NCI-H226 (cell line): ENCODE results near the gene B2M.
"Not testable (repeated sequence)": the region's sequence is repeated elsewhere in the genome, so short reads cannot be mapped to it uniquely, and the experiment has no call there.

Experiments used
- DNase-seq: peaks from one replicate; pipeline ENCODE4 v3.0.0-alpha.2; 2015

The B2M gene

DNA sequence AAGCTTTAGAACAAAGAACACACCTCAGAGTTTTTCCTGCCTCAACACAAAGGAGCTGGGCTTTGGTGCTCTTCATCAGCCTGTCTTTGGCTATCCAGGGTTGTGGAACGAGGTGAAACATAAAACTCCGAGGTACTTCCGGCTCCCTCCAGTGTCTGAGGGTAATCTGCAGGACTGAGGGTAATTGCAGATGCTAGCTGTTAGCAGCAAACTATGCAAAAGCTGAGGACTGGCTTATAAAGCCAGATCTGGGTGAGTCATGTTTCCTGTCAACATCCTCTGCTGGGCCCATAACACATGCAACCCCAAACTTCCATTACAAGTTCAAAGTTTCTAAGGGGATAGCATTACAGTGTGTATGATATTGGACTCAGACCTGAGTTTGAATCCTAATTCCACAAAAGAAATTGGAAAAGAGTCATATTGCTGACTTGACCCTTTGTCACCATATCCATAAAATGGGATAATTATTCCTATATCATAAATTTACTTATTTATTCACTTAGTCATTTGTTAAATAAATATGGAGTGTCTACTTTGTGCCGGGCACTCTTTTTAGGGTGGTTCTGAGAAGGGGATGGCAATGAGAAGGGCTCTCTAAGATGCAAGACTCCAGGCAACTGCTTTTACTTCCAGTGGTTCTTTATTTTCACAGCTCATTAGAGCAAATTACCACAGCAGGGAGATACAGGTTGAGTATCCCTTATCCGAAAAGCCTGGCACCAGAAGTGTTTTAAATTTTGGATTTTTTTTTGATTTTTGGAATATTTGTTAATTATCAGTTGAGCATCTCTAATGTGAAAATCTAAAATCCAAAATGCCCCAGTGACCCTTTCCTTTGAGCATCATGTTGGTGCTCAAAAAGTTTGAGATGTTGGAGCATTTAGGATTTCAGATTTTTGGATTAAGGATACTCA, 15.5 kb downstream of the B2M start:
- peak; percentile 84 for DNase-seq

DNA sequence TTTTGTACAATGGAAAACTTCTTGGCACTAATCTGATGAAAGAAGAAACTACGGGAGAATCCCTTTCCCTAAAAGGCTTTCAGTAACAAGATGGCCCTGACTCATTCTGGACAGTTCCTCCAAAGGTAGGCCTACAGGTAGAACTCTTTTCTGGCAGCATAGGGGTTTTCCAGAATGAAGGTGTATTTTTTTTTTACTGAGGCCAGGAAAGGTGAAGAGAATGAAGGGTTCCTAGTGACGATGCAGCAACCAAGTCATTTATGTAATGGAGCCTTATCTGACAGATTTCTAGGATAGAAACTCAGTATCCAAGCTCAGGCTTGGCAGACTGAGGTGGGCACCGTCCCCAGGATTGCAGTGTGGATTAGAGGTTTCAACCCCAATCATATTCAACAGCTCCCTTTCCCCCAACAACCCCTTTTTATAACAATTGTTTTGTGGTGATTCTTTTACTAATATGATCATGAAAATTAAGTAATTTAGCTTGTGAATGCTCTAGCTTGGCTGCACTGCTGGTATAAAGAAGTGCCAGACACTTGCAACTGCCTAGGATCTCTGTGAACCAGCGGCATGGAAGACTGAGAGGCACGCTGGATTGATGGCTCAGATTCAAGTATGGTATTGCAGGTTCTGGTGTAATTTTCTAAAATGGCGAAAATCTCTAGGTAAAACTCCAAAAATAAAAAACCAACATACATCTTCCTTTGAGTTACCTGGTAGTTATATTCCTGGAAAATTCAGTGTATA, 16.3 kb downstream of the B2M start:
- DNase-seq, result no peak

DNA sequence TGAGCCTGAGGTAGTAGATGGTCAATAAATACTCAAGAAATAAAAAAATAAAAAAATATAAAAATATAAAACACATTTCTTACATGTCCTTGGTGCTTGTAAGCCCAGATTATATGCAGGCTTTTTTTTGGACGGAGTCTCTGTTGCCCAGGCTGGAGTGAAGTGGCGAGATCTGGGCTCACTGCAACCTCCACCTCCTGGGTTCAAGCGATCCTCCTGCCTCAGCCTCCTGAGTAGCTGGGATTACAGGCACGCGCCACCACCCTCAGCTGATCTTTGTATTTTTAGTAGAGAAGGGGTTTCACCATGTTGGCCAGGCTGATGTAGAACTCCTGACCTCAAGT, 16.9 kb downstream of the B2M start:
- not testable (repeated sequence) for DNase-seq

DNA sequence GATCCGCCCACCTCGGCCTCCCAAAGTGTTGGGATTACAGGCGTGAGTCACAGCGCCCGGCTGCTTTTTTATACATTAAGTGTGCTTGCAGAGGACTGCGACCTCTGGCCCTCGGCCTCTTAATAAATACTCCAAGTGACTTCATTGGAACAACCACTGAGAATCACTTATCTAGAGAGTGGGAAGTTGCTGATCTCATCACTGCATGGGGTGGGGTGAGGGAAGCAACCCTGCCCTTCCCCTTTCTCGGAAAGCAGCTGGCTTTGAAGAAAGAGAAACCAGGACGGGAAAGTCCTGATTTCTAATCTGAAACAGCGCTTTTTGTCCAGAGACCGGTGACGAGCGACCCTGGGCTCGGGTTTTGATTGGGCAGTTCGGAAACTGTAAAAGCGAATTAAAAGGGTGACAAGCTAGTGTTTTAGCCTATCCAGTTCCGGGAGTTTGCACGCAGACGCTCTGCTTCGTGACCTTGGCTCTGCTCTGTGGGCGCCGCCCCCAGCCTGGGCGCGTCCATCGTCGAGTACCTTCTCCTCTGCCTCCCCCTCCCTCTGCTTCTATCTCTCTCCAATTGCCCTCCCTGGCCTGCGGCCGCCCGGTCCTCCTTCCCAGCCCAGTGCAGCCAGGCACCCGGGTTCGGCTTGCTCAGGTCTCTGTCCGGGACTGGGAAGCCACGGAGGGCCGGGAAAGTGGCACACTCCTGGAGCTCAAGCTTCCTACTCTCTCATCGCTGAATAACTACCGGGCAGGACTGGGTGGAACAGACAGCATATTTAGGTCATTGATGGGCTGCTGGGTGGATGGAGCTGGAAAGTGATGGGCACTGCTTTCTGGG, 17.5 kb downstream of the B2M start:
- peak; percentile 98 for DNase-seq

DNA sequence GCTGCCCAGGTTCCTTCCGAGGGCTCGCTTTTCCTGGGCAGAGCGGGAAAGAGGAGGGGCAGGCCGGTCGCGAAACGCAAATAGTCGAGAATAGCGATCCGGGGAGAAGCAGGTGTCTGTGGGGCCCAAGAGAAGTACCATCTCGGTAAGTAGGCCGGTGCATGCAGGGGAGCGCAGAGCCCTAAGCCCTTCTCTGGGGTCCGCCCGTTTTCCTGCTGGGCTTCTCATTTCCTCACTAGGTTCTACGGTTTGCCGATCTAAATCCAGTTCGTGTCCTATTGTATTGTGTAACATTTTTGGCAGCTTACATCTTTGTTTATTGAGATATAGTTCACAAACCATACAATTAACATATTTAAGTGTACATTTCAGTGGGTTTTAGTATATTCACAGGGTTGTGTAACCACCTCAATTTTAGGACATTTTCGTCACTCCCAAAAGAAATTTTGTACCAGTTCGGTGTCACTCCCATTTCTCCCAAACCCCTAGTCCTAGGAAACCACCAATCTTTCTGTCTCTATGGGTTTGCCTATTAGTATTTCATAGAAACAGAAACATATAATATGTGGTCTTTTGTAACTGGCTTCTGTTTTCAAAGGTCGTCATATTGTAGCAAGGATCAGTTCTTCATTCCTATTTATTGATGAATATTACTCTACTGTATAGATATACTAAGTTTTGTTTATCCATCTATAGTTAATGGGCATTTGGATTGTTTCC, 18.3 kb downstream of the B2M start:
- no peak for DNase-seq

DNA sequence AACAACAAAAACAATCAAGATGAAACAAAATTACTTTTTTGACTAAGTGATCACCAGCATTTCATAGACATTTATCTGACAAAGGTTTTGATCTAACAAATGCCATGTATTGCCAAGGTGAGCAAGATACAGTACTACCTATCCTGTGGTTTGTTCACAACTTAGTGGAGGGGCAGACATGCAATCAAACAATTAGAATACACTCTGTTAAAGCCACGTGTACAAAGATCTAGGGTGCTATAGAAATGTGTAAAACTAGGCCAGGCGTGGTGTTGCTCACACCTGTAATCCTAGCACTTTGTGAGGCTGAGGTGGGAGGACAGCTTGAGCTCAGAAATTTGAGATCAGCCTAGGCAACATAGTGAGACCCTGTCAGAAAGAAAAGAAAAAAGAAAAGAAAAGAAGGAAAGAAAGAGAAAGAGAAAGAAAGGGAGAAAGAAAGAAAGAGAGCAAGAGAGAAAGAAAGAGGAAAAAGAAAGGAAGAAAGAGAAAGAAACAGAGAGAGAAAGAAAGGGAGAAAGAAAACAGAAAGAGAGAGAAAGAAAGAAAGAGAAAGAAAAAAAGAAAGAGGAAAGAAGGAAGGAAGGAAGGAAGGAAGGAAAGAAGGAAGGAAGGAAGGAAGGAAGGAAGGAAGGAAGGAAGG, 23.6 kb downstream of the B2M start:
- no peak for DNase-seq

DNA sequence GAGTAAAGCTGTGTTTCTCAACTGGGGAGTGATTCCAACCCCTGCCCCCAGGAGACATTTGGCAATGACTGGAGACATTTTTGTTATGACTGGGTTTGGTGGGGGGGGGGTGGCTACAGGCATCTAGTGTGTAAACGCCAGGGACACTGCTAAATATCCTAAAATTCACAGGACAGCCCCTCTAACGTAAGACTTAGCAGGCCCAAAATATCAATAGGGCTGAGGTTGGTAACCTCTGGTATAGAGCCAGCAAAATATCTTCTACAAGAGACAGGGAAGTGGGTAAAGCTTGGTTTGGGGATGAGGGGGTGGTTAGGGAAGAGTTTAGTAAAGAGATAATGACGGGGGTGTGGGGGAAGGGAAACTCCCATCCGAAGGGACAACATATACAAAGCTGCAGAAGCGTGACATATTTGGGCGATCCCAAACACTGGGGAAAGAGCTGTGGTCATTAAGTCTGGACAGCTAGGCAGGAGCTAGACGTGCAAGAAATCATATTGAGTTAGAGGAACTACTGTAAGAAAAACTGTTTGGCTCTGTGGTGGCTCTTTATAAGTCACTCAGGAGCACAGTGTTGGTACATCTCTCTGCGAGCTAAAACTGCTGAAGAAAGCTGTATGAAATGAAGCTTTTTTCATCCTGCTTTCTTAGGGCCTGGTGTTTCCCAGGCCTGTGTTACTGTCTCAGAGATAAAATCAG, 24.3 kb downstream of the B2M start:
- DNase-seq, result no peak

DNA sequence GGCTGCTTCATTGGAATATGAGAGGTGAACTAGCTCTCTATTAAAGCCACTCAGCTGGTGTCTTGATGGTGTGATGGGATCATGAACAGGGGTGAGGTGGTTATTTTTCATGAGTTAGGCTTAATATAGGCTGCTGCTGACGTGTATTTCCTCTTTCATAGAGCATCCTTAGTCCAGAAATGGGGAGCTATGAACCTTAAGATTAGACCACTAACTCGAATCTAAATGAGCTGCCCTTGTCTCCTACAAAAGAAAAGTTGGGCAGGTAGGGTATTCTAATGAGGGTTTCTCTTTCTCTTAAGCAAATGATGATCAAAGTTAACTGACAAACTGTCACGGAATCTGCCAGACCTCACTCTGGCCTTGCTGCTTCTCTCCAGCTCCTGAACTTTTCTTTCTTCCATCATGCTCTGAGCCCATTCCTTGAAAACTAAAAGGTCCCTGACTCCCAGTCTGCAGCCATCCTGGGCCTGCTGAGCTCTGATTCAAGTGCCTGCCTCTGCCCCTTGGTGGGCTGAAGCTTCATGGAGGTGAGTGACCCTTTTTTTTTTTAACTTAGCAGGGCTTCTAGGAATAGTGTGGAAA, 25.0 kb downstream of the B2M start, which contains the start of gene TRIM69:
Gene TRIM69, plus strand, starts transcription at position 348 of the 585 bp plus-strand sequence. Its CDS starts 177 bp downstream, at position 525.
- DNase-seq, result no peak

DNA sequence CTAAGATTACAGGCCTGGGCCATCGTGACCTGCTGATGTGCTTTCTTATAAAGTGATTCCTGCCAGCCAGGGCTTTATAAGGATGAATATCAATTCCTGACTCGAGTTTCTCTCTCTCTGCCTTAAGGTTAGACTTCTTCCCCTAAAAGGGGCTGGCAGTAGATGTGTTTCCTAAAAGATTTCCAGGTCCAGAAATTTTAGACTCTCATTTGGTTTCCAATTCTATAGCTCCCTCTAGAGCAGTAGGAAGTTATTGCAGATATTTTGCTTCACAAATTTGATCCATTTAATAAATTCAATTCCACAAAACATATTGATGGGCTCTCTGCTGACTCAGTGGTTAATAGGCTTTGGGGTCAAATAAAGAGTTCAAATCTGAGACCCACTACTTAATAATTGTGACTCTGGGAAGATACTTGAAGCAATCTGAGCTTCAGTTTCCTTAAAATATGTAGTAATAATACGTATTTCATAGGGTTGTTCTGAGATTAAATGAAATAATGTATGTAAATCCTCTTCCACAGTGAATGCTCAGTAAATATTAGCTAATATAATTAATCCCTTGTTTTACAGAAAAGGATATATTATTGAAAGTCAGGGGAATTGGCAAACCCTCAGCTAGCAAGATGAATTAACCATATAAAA, 27.1 kb downstream of the B2M start:
- DNase-seq, result no peak

DNA sequence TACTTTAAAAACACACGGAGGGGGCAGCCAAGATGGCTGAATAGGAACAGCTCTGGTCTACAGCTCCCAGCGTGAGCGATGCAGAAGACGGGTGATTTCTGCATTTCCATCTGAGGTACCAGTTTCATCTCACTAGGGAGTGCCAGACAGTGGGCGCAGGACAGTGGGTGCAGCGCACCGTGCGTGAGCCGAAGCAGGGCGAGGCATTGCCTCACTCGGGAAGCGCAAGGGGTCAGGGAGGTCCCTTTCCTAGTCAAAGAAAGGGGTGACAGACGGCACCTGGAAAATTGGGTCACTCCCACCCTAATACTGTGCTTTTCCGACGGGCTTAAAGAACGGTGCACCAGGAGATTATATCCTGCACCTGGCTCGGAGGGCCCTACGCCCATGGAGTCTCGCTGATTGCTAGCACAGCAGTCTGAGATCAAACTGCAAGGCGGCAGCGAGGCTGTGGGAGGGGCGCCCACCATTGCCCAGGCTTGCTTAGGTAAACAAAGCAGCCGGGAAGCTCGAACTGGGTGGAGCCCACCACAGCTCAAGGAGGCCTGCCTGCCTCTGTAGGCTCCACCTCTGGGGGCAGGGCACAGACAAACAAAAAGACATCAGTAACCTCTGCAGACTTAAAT, 28.0 kb downstream of the B2M start:
- not testable (repeated sequence) for DNase-seq

DNA sequence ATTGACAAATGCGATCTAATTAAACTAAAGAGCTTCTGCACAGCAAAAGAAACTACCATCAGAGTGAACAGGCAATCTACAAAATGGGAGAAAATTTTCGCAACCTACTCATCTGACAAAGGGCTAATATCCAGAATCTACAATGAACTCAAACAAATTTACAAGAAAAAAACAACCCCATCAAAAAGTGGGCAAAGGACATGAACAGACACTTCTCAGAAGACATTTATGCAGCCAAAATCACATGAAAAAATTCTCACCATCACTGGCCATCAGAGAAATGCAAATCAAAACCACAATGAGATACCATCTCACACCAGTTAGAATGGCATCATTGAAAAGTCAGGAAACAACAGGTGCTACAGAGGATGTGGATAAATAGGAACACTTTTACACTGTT, 32.1 kb downstream of the B2M start:
- DNase-seq, result not testable (repeated sequence)

DNA sequence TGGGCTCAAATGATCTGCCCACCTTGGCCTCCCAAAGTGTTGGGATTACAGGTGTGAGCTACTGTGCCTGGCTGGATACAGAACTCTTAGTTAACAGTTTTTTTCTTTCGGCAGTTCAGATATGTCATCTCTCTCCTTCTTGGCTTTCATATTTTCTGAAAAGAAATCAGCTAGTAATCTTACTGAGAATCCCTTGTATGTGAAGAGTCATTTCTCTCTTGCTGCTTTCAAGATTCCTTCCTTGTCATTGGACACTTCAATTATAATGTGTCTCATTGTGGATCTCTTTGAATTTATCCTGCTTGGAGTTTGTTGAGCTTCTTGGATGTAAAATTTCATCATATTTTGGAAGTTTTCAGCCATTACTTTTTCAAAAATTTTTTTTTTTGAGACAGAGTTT, 42.0 kb downstream of the B2M start:
- DNase-seq, result no peak

DNA sequence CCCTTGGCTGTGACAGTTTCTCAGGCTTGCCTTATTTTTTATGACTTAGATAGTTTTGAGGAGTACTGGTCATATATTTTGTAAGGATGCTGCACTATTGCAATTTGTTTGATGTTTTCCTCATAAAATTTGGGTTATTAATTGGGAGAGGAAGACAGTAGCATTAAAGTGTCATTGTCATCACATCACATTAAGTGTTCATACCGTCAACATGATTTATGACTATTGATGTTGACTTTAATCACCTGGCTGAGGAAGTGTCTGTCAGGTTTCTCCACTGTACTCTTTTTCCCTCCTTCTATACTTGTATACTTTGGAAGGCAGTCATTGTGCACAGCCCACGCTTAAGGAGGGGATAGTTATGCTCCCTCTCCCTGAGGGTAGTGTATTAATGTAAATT, 51.9 kb downstream of the B2M start:
- no peak for DNase-seq

DNA sequence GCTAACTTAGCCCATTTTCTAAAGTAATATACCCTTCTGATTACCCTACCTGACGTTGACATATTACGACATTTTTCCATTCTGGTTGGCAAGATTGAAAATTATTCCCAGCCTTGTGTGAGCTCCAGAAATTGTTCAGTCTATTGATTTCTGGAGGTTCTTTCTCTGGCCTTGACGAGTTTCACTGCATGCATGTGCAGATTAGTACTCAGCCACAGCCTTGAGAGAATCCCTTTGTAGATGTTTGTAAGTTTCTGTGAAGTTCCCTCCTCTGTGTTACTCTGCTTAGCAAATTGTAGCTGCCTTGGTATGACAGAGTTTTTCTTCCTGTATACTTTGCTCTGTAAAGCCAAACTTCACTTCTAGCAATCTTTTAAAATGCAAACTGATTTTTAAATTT, 52.5 kb downstream of the B2M start:
- DNase-seq, result no peak

DNA sequence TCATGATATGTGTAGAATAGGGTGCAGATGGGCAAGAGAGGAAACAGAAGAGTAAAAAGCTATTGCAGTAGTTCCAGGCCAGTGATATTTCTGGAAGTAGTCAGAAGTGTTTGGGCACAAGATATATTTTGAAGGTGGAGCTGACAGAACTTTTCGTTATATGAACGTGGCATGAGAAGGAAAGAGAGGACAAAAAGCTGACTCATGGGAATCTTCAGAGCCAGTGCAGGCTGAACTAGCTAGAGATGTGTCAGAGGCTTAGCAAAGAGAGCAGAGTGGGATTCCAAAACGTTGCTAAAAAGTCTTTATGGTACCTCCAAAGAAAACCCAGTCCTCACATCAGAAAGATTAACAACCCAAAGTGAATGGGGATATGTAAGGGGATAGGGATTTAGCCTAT, 53.7 kb downstream of the B2M start:
- DNase-seq, result no peak
